ENCODE results near the gene ACSL4. TPM values are rescaled to one million over a fixed set of nuclear protein-coding genes. Genes with fewer than 3 reads are reported as not detected.

Gene ACSL4
- total RNA-seq, 1 donor from 2014 or later, result 41.1 TPM

- Histone ChIP-seq H3K4me3 (no peak overlapping the region), H3K36me3 (no peaks in the 10 kb centered on the region), H3K4me1 (no peaks in the 10 kb centered on the region), H3K27ac (replicated peaks) (no peak overlapping the region), H3K27me3 (ENCODE audit: low read depth) (no peaks in the 10 kb centered on the region), H3K9me3 (replicated peaks) (no peaks in the 10 kb centered on the region)
- TF ChIP-seq CTCF (IDR thresholded peaks at IDR 0.05; ENCODE audit: borderline replicate concordance), result no peak
- intact Hi-C loops (cut with micrococcal nuclease), result no loop called here
- DNase-seq, result no peak
These were observed 41.8 kb downstream of the ACSL4 start for GRCh38 chrX:109691277-109691676.

GRCh38 chrX:109687903-109688302 is 45.2 kb downstream of the ACSL4 start:
- intact Hi-C loops (cut with micrococcal nuclease), result no loop called here
- no peaks in the 10 kb centered on the region for H3K9me3 ChIP-seq (replicated peaks)

GRCh38 chrX:109685656-109686078 is 47.4 kb downstream of the ACSL4 start:
- no peak overlapping the region for H3K27ac ChIP-seq (replicated peaks)
- H3K9me3 ChIP-seq (replicated peaks), result no peaks in the 10 kb centered on the region
- H3K27me3 ChIP-seq (ENCODE audit: low read depth), result no peaks in the 10 kb centered on the region
- no peaks in the 10 kb centered on the region for H3K4me1 ChIP-seq
- no peak for DNase-seq
- intact Hi-C loops (cut with micrococcal nuclease), result no loop called here
- no peak for TF ChIP-seq CTCF (IDR thresholded peaks at IDR 0.05; ENCODE audit: borderline replicate concordance)
- H3K36me3 ChIP-seq, result no peaks in the 10 kb centered on the region
- no peak overlapping the region for H3K4me3 ChIP-seq

More at GRCh38 chrX:109687903-109688302, 45.2 kb downstream of the ACSL4 start:
- Histone ChIP-seq H3K4me1 (no peaks in the 10 kb centered on the region), H3K4me3 (no peak overlapping the region), H3K36me3 (no peaks in the 10 kb centered on the region), H3K27ac (replicated peaks) (no peak overlapping the region), H3K27me3 (ENCODE audit: low read depth) (no peaks in the 10 kb centered on the region)
- TF ChIP-seq CTCF (IDR thresholded peaks at IDR 0.05; ENCODE audit: borderline replicate concordance), result no peak
- no peak for DNase-seq

GRCh38 chrX:109684136-109684535 is 48.9 kb downstream of the ACSL4 start:
- Histone ChIP-seq H3K36me3 (no peaks in the 10 kb centered on the region), H3K4me3 (no peak overlapping the region), H3K27ac (replicated peaks) (no peak overlapping the region), H3K9me3 (replicated peaks) (no peaks in the 10 kb centered on the region), H3K4me1 (peaks cover 5% of the 10 kb centered on the region), H3K27me3 (ENCODE audit: low read depth) (no peaks in the 10 kb centered on the region)
- DNase-seq, result no peak
- TF ChIP-seq CTCF (IDR thresholded peaks at IDR 0.05; ENCODE audit: borderline replicate concordance), result no peak
- intact Hi-C loops (cut with micrococcal nuclease), result no loop called here

GRCh38 chrX:109681475-109682081 is 51.5 kb downstream of the ACSL4 start:
- Histone ChIP-seq H3K9me3 (replicated peaks) (no peaks in the 10 kb centered on the region), H3K4me3 (no peak overlapping the region), H3K27me3 (ENCODE audit: low read depth) (no peaks in the 10 kb centered on the region), H3K4me1 (peaks cover 5% of the 10 kb centered on the region), H3K27ac (replicated peaks) (no peak overlapping the region), H3K36me3 (no peaks in the 10 kb centered on the region)
- DNase-seq, result no peak
- intact Hi-C loops (cut with micrococcal nuclease), result no loop called here
- TF ChIP-seq CTCF (IDR thresholded peaks at IDR 0.05; ENCODE audit: borderline replicate concordance), result no peak

Data from left ventricle myocardium inferior (tissue), 1 donor.